GM18909 (cell line): ENCODE results near the gene KPNB1.

Source experiments
- ATAC-seq: cut with Tn5 transposase; IDR thresholded peaks from one replicate; pipeline ENCODE4 v1.9.1; 2021; ENCODE audit warnings: mild to moderate bottlenecking; ENCODE audit not compliant: unreplicated experiment, poor library complexity

Gene KPNB1

DNA sequence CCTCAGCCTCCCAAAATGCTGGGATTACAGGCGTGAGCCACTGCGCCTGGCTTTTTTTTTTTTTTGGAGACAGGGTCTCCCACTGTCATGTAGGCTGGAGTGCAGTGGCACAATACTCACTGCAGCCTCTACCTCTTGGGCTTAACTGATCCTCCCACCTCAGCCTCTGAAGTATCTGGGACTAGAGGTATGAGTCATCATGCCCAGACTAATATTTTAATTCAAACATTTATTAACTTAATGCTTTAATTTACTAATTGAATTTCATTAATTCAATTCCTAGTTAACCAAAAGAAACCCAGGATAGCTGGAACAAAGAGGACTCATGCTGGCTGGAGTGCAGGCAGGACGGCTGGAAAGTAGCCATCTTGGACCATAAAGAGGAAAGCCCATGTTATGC, 14.0 kb upstream of the KPNB1 start:
- ATAC-seq = no peak

DNA sequence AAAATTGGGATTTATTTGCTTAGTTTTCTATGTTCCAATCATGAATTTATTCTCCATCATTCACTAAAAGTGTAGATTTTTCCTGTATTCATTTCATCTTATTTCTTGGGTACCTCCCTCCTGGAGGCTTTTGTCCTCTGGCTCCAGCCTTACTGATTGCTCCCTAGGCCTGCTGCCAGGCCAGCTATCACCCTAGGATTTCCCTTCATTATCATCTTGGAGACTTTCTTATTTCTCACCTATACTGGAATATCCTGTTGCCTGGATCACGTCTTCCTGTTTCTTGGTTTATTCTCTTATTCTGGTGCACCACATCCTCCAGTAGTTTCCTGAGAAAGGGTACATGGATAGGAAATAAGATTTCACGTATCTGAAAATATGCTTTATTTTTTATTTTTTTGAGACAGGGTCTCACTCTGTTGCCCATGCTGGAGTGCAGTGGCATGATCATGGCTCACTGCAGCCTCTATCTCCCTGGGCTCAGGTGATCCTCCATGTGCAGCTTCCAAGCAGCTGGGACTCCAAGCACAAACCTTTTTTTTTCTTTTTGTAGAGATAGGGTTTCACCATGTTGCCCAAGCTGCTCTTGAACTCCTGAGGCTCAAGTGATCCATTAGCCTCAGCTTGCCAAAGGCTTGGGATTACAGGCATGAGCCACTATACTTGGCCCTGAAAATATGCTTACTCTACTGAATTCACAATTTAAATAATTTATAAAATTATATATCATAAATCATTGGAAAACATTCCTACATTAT, 13.3 kb upstream of the KPNB1 start:
- no peak for ATAC-seq

DNA sequence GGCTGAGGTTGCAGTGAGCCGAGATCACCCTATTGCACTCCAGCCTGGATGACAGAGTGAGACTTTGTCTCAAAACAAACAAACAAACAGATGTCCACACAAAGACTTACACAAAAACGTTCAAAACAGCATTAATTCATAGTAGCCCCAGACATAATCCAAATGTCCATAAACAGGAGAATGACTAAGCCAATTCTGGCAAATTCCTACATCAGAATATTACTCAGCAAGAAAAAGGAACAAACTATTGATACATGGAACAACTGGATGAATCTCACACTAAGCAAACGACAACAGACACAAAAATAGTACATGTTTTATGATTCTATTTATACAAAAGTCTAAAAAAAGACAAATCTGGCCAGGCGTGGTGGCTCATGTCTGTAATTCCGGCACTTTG, 10.8 kb upstream of the KPNB1 start:
- no peak for ATAC-seq

DNA sequence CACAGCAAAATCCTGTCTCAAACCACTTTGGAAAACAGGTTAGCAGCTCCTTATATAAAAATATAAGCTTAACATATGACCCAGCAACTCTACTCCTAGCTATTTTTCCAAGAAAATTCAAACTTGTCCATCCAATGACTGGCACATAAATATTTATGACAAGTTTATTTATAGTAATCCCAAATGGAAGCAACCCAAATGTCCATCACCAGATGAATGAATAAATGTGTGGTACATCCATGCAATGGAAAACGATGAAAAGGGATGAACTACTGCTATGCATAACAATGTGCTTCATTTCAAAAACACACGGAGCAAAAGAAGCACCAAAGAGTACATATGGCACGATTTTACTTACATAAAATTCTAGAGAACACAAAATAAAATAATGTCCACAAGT, 9.6 kb upstream of the KPNB1 start:
- no peak for ATAC-seq

DNA sequence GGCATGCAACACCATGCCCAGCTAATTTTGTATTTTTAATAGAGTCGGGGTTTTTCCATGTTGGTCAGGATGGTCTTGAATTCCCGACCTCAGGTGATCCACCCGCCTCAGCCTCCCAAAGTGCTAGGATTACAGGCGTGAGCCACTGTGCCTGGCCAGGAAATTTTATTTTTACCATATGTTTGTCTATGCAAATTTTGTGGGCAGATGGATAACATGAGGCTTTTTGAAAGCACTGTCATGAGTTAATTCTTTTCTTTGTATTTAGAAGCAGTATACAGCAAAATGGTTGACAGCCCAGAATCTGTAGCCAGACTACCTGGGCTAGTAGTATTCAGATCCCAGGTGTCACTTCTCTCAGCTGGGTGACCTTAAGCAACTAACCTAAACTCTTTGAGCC, 8.5 kb upstream of the KPNB1 start:
- no peak for ATAC-seq

DNA sequence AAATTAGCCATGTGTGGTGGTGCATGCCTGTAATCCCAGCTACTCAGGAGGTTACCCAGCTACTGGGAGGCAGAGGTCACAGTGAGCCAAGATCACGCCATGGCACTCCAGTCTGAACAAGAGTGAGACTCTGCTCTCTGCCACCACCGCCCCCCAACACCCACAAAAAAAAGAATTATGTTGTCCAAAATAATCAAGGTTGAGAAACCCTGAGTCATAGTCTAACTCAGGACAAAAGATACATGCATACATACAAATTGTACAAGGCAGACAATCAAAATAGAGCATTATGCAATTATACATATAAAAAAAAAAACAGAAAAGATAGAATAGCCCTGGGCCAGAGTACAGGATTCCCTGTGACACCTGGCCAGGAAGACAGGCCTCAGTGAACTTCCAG, 6.6 kb upstream of the KPNB1 start:
- ATAC-seq = no peak

DNA sequence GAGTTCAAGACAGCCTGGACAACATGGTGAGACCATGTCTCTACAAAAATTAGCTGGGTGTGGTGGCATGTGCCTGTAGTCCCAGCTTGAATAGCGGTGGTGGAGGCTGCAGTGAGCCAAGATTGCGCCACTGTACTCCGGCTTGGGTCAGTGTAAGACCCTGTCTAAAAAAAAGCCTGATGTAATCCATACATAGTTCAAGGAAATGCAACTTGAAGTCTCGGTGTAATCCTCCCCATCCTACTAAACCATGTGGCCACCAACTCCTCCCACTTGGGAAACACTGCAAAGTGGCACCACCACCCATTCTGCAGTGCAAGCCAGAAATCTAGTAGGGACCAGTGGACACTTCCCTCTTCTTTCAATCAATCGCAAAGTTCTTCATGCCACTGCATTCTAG, 5.4 kb upstream of the KPNB1 start:
- no peak for ATAC-seq

DNA sequence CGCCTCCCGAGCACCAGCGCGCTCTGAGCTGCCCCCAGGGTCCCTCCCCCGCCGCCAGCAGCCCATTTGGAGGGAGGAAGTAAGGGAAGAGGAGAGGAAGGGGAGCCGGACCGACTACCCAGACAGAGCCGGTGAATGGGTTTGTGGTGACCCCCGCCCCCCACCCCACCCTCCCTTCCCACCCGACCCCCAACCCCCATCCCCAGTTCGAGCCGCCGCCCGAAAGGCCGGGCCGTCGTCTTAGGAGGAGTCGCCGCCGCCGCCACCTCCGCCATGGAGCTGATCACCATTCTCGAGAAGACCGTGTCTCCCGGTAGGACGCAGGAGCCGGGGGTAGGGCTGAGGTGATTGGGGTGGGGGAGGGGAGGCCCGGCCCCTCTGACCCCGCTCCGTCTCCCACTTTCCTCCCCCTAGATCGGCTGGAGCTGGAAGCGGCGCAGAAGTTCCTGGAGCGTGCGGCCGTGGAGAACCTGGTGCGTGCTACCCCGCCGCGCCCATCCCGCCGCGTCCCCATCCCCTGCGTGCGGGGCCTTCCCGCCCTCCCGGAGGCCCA, 329 bp downstream of the KPNB1 start:
- ATAC-seq = no peak

DNA sequence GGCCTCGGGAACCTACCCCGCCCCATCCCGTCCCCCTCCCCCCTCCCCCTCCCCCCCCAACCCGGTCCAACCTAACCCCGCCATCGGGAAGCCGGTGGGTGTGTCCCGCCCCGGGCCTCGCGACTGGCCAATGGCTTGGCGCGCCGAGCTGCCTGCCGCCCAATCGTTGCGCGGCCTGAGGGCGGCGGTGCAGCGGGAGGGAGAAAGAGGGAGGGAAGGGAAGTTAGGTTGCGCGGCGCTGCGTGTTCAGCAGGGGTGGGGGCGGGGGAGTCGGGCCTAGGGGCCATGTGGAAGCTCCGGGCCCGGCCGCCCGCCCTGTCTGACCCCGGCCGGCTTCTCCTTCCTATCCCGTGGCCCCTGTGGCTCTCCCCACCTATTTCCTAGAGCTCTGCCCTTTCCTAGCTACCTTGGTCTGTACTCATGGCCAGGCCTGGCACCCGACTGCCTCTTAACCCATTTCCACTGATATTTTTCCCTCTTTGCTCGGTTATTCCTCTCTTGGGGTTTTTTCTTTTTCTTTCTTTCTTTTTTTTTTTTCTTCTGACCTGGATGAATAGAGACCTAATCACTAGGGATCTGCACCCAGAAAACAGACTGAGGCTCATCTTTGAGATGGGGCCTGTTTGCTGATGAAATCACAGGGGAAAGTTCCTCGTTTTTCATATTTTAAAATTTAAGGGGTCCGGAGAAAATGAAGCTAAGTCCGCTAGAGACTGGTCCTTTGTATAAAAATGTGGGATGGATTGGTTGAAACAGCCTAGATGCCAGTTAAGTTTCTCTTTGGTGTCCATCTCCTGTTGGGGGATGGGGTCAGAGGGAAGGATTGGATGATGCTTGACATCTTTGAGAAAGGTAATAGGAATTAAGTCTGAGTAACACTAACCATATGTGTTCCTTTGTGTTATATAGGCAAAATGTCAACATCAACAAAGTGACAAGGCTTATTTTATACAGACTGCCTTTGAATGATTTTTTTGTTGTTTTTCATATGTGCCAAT, 1.1 kb downstream of the KPNB1 start:
- ATAC-seq = peak; percentile 63

DNA sequence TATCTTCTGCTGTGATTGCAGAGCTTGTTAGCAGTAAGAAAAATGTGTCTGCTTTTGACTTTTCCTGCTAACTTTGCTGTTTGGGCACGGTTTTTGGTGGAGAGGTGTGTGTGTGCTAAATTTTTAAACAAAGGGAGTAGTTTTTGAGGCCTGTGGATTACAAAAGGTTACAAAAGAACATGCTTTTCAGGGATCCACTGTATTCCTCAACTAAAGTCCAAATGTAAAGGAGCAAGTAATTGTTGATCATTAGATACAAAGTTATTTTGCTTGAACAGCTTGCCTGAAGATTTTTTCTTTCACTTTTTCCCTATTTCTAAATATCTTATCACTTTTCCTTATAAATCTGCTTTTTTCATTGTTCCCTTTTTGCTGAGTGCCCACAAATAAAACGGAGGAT, 2.0 kb downstream of the KPNB1 start:
- ATAC-seq = no peak

DNA sequence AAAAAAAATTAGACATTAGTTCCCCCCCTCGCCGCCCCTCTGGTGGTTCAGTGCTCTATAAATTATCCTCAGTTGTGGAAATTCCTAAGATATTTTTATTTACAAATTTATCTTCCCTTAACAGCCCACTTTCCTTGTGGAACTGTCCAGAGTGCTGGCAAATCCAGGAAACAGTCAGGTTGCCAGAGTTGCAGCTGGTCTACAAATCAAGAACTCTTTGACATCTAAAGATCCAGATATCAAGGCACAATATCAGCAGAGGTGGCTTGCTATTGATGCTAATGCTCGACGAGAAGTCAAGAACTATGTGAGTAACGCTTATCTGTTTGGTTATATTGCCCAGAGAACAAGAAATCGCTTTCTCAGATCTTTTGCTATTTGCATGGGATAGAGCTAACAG, 2.9 kb downstream of the KPNB1 start:
- no peak for ATAC-seq

DNA sequence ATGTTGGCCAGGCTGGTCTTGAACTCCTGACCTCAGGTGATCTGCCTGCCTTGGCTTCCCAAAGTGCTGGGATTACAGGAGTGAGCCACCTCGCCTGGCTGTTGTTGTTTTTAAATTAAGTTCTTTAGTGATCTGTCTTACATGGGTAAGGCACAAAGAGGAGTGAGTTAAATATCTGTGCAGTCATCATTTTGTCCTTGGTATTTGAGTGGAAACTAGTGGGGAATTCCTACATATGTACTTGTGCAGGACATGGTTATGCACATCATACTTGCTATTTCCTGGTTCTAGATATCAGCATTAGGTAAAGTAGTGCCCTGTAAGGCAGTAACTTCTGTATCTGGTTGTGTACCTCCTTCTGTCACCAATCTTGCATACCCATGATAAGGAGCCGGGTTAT, 3.7 kb downstream of the KPNB1 start:
- no peak for ATAC-seq

DNA sequence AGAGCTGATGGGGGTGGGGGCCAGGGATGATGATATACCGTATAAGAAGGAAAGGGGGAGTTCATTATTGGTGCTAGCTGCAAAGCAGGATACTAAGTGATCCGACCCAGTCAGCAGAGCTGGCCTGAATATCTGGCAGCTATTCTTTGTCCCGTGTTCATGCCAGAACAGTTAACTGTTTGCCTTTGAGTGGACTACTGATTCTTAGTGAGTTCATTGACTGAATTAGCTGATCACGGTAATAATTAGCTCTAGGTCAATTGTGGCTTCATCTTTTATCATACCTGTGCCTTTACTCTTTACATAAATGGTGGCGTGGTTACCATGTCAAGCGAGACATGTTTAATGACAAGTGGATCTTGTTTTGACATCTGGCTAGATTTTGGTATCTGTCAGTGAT, 5.3 kb downstream of the KPNB1 start:
- ATAC-seq = no peak

DNA sequence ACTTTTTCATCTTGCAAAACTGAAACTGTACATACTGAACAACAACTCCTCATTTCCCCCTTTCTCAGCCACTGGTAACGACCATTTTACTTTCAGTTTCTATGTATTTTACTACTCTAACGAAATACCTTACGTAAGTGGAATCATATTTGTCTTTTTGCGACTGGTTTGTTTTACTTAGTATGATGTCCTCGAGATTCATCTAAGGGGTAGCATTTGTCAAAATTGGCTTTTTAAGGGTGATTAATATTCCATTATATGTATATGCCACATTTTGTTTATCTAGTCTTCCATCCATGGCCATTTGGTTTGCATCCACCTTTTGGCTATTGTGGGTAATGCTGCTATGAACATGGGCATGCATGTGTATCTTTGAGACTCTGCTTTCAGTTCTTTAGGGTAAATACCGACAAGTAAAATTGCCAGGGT, 10.4 kb downstream of the KPNB1 start:
- peak; percentile 67 for ATAC-seq

DNA sequence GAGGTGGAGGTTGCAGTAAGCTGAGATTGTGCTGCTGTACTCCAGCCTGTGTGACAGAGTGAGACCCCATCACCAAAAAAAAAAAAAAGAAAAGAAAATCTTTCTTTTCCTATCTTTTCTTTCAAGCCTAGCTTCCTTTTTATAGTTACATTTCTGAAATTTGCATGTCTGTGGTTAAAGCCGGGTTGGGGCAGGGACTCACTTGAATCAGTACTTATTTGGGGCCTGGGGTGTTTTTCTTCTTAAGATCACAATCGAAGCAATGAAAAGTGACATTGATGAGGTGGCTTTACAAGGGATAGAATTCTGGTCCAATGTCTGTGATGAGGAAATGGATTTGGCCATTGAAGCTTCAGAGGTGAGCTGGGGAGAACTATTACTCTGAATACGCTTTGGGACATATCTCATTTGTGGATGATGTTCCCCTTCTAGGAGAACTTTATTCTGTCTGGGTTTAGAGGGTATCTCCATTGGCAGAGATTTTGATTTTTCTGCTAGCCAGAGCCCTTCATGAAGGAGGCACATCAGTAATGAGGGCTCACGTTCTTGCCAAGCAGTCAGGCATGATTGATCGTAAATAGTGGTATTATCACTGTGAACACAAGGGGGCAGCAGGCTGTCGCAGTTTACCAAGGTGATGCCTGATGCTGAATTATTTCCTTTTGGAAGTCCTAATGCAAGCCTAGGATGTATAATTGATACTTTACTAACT, 14.3 kb downstream of the KPNB1 start:
- no peak for ATAC-seq

DNA sequence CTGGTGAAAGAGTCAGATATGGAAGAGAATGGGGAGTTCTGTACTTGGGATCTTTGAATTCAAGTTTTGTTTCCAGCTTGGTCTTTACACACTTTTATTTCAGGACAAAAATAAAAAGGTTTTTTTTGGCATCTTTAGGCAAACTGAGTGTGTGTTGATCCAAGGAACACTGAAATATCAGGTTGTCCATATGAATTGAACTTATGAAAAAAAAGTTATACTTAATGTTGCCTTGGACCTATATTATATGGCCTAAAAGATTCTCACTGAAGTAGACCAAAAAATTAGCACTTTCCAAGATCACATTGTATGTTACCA, 14.9 kb downstream of the KPNB1 start:
- ATAC-seq = no peak

DNA sequence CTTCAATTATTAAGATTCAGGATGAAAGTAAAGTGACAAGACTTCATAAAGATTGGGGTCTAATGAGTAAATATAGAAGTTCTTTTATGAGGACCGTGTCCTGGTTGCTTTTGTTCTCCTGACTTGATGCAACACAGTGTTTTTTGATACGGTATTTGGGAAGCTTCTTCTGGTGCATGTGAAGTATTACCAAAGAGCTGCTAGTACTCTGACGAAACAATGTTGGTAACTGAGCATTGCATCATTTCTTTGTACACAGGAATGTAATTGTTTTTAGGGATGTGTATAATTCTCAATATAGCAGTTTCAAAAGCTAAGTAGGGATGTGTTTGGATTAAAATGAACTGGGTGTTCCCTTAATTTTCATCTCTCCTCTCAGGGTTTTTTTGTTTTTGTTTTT, 15.9 kb downstream of the KPNB1 start:
- no peak for ATAC-seq

DNA sequence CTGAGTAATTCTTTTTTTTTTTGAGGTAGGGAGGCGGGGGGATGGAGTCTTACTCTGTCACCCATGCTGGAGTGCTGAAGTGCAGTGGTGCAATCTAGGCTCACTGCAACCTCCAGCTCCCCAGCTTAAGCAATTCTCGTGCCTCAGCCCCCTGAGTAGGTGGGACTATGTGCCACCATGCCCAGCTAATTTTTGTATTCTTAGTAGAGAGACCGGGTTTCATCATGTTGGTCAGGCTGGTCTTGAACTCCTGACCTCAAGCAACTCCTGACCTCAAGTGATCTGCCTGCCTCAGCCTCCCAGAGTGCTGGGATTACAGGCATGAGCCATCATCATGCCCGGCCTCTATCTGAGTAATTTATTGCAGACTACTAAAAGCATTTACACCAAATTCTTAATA, 19.4 kb downstream of the KPNB1 start:
- no peak for ATAC-seq

DNA sequence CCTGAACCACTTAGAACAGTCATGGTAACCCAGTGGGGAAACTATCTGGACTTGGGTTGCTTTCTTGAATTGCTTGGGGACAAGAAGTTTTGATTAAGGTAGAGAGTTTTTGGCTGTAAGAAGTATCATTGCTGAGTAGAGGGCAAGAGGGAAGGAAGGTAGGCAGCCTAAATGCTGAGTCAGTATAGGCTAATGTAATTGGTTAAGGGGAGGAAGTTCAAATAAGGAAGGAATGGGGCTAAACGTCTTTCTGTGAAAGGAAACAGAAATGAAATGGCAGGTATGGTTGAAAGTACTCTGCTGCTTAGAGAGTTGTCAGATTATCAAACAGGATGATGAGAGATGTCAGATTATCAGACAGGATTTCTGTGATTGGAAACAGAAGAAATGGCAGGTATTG, 20.3 kb downstream of the KPNB1 start:
- ATAC-seq = no peak

DNA sequence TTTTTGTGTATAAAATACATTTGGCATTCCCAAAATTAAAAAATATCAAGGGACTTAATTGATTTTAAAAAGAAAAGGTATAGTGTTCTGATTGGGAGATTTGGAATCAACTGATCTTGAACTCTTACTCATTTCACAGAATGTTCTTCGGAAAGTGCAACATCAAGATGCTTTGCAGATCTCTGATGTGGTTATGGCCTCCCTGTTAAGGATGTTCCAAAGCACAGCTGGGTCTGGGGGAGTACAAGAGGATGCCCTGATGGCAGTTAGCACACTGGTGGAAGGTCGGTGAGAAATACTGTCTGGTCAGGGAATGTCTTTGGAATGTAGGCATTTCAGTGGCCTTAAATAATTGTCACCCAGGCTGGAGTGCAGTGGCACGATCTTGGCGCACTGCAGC, 24.8 kb downstream of the KPNB1 start:
- ATAC-seq = no peak
